GM18861 (cell line): ENCODE data around the gene TRAPPC5.

ENCODE experiments used
- ATAC-seq: cut with Tn5 transposase; IDR thresholded peaks from one replicate; pipeline ENCODE4 v1.9.1; 2021; ENCODE audit not compliant: unreplicated experiment

TRAPPC5 gene

GRCh38 chr19:7674010-7675005 lies 6.3 kb upstream of the TRAPPC5 start:
- no peak for ATAC-seq

DNA sequence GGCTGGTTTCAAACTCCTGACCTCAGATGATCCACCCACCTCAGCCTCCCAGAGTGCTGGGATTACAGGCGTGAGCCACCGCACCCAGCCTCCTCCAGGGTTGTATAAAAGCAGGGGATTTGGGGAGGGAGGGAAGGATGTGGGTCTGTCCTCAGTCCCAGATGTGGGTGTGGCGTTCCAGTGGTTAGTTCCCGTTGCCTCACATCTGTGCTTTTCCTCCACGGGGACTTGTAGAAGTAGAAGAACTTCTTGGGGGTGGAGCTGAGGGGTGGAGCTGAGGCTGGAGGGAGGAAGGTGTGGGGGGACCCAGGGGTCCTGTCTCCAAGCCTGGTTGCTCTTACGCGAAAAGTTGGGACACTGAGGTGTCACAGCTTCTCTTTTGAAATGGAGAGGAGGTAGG lies 4.3 kb upstream of the TRAPPC5 start:
- ATAC-seq, result no peak

GRCh38 chr19:7676854-7677253 lies 3.8 kb upstream of the TRAPPC5 start, which contains the start of gene MCEMP1:
Gene MCEMP1 (plus strand): TSS chr19:7677090. CDS start chr19:7677121, 31 bp downstream.
- ATAC-seq, result no peak

DNA sequence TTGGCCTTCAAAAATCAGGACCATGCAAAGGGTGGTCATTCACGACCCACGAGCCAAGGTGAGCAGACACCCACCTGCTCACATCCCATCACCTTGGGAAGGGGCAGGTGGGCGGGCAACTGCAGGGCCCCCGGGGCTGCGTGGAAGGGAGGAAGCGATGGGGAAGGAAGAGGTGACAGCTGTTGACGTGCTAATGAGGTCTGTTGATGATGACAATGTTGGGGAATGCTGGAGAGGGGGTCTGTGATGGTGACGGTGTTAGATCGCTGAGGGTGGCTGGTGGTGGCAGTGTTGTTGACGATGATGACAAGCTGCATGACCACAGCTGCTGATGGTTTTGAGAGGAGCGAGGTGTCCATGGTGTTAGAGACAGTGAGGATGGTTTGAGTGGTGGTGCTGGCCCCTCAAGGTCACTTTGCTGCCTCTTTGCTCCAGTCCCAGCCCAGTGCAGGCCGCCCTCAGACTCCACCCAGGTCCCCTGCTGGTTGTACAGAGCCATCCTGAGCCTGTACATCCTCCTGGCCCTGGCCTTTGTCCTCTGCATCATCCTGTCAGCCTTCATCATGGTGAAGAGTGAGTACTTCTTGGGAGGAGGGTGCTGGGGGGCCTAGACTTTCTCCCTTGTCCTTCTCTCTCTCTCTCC lies 2.8 kb upstream of the TRAPPC5 start:
- ATAC-seq, result no peak

DNA sequence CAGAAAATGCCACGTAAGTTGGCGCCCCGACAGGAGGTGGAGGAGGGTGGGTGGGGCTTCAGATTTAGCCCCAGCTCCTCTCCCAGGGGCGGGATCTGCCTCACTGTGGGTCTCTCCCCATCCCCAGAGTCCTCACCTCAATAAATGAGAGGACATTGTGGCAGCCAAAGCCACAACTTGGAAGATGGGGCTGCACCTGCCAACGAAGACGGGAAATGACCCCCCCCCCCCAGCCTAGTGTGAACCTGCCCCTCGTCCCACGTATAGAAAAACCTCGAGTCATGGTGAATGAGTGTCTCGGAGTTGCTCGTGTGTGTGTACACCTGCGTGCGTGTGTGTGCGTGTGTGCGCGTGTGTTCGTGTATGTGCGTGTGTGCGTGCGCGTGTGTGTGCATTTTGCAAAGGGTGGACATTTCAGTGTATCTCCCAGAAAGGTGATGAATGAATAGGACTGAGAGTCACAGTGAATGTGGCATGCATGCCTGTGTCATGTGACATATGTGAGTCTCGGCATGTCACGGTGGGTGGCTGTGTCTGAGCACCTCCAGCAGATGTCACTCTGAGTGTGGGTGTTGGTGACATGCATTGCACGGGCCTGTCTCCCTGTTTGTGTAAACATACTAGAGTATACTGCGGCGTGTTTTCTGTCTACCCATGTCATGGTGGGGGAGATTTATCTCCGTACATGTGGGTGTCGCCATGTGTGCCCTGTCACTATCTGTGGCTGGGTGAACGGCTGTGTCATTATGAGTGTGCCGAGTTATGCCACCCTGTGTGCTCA lies 1.5 kb upstream of the TRAPPC5 start:
- ATAC-seq, result peak; percentile 41

DNA sequence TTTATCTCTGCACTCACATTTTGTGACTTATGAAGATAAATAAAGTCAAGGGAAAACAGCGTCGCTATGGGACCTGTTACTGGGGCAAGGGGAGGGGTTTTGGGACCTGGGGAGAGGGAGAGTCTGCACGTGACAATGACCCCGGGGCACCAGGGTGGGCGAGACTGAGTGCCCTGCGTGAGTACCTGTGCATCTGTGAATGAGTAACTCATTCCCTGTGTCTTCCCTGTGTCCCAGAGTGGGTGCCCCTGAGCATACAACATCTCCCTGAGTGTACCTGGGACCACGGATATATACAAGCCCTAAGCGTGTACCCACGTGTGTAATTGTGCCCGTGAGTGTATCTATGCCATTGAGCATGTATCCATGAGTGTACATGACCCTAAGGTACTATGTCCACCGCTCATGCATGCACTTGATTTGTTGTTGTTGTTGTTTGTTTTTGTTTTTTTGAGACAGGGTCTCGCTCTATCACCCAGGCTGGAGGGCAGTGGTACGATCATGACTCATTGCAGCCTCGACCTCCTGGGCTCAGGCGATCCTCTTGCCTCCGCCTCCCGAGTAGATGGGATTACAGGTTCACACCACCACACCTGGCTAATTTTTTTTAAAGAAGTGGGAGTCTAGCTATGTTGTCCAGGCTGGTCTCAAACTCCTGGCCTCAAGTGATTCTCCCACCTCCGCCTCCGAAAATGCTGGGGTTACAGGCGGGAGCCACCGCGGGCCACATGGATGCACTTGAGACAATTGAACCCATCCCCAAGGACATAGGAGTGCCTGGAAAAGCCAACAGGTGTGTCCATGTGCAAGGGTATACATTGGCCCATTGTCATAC lies 645 bp upstream of the TRAPPC5 start:
- no peak for ATAC-seq

- ATAC-seq, result no peak
These were observed 924 bp downstream of the TRAPPC5 start for GRCh38 chr19:7681340-7682174.

DNA sequence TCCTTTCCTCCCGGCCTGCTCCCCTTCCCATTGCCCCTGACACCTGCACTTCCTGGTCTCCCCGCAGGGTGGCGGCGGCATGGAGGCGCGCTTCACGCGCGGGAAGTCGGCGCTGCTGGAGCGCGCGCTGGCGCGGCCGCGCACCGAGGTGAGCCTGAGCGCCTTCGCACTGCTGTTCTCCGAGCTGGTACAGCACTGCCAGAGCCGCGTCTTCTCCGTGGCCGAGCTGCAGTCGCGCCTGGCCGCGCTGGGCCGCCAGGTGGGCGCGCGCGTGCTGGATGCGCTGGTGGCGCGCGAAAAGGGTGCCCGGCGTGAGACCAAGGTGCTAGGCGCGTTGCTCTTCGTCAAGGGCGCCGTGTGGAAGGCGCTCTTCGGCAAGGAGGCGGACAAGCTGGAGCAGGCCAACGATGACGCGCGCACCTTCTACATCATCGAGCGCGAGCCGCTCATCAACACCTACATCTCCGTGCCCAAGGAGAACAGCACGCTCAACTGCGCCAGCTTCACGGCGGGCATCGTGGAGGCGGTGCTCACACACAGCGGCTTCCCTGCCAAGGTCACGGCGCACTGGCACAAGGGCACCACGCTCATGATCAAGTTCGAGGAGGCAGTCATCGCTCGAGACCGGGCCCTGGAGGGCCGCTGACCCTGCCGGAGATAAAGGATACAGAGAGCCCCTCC lies 1.7 kb downstream of the TRAPPC5 start:
- no peak for ATAC-seq

- no peak for ATAC-seq
These were observed 5.2 kb downstream of the TRAPPC5 start for GRCh38 chr19:7685546-7686445.

DNA sequence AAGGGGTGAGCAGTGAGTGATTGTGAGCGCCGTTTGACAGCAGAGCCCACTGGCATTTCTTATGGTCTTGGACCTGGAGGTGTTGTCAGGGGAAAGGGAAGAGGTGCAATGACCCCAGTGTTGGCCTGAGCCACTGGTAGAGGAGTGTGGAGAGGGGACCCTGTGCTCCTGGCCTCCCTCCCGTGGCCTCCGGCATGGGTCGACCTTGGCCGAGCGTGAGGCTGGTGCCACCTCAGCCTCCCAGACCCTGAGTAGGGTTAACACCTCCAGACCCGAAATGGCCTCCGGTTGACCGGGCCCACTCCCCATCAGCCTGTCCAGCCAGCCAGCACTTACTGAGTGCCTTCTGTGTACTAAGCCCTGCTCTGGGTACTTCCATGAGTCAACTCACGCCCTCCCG lies 6.5 kb downstream of the TRAPPC5 start:
- no peak for ATAC-seq

DNA sequence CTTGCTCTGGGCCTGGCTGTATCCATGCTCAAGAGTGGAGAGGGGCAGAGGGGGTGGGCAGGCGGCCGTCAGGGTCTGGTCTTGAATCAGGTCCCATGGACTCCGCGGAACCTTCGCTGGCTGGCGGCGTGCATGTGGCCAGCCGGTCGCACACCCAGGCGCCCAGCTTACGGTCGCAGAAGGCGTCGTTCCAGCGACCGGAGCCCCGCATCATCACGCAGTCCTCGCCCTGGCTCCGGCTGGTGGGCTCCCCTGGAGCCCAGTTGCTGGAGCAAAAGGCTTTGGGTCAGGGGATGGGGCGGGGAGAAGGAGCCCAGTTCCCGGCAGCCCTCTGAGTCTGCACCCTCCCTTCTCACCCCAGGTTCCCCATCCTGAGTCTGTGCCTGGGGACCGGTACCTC lies 8.5 kb downstream of the TRAPPC5 start:
- no peak for ATAC-seq

DNA sequence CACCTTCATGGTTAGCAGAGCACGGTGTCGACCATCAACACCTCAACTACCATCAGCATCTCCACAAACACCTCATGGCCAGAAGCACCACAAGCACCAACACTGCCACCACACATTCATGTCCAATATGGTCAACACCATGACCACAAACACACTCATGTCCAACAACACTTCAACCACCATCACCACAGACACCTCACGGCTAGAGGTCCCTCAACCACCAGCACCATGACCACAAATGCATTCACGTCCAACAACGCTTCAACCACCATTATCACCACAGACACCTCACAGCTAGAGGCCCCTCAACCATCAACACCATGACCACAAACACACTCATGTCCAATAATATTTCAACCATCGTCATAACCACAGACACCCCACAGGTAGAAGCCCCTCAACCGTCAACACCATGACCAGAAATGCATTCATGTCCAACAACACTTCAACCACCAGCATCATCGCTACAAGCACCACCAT lies 10.2 kb downstream of the TRAPPC5 start:
- no peak for ATAC-seq

- ATAC-seq, result no peak
These were observed 10.9 kb downstream of the TRAPPC5 start for GRCh38 chr19:7691497-7691896.

GRCh38 chr19:7692417-7693088 lies 11.9 kb downstream of the TRAPPC5 start:
- no peak for ATAC-seq

GRCh38 chr19:7694499-7694898 lies 13.9 kb downstream of the TRAPPC5 start:
- no peak for ATAC-seq

DNA sequence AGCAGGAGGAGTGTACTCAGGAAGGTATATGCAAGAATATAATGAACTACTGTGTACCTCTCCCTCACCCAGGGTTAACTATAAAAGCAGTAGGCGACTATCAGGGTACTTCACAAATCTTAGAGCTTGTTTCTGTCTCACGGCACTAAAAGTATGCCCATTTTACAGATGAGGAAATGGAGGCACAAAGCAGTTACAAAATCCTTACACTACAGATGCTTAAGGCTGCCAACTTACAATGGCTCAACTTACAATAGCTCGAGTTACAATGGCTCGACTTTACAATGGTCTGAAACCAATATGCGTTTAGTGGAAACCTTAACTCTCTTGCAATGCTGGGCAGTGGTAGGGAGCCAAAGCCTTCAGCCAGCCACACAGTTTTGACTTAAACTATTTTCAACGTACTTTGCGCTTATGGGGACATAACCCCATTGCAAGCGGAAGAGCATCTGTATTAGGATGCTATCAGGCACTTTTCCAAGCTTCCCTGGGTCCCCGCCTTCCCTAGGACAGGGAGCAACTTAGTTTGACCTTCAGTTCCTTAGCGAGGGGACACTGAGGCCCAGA lies 17.2 kb downstream of the TRAPPC5 start:
- no peak for ATAC-seq

- no peak for ATAC-seq
These were observed 17.9 kb downstream of the TRAPPC5 start for GRCh38 chr19:7698583-7698982.
